HFFc6 (cell line): Measurements from ENCODE around the gene UNK. TPM values are rescaled to one million over a fixed set of nuclear protein-coding genes. Genes with fewer than 3 reads are reported as not detected.

ENCODE experiments used
- DNase-seq: peaks from one replicate; pipeline ENCODE4 v3.0.0-alpha.2; 2018
- H3K27ac Mint-ChIP-seq: 2 replicates; pipeline ENCODE4 v1.8.0; 2020; ENCODE audit warnings: mild to moderate bottlenecking, mixed read lengths
- H3K27me3 Mint-ChIP-seq: 2 replicates; pipeline ENCODE4 v1.8.0; 2021; ENCODE audit warnings: mild to moderate bottlenecking, moderate library complexity, mixed read lengths; ENCODE audit not compliant: insufficient read depth
- H3K36me3 Mint-ChIP-seq: 2 replicates; pipeline ENCODE4 v1.8.0; 2021; ENCODE audit warnings: low read depth, mixed read lengths
- H3K4me1 Mint-ChIP-seq: 2 replicates; pipeline ENCODE4 v1.8.0; 2020; ENCODE audit warnings: low read depth, mixed read lengths
- H3K4me3 Mint-ChIP-seq: 2 replicates; pipeline ENCODE4 v1.8.0; 2020; ENCODE audit warnings: mild to moderate bottlenecking, moderate library complexity, mixed read lengths
- H3K9me3 Mint-ChIP-seq: 2 replicates; pipeline ENCODE4 v1.8.0; 2020; ENCODE audit warnings: mild to moderate bottlenecking, mixed read lengths
- total RNA-seq, 6 experiments: library from RNA; stranded (reverse); fragmentation: NEBNext Ultra II Directional; extraction: Animal tissue kit (Norgen Biotek cat#: 25700); gene quantifications; 2 replicates in 1 of 6; 3 replicates in 5 of 6; pipeline ENCODE4 v1.2.3, GENCODE V29; 2021
- TF ChIP-seq, protein P1 (sequence below): fragments of 200-600 bp; sonication (generic); IDR thresholded peaks from 2 replicates; pipeline ENCODE4 v1.5.0; 2021; ENCODE audit warnings: antibody characterized with exemption, mild to moderate bottlenecking

The UNK gene
- total RNA-seq, 6 experiments from 2014 or later, result 12.7 to 18.6 (median 16.2) TPM

DNA sequence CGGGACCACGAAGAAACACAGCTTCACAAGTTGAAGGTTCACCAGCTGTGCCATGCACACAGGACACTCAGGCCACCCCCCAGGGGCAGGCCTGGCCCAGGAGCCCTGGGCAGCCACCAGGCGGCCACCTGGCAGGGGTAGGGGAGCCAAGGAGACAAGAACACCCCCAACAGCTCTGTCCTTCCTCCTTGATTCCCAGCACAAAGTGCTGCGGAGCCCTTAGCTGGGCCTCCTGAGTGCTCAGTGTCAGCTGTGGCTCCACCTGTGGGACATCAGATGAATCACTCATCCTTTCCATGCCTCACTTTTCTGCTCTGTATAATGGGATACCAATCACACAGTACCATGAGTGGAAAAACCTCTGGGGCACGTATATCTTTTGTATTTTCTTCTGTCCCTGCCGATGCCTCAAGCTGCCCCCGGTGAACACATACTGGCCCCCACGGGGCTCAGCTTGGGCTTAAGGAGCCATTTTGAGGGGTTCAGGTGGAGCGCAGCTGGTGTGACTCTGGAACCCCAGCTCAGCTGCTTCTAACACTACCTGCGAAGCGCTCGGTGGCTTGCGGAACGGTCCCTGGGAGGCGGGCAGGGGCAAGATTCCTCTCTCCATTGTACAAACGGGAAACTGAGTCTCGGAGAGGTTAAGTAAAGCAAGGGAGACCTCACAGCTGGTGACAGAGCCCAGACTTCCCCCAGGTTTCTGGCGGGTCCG, 31.6 kb upstream of the UNK start:
- TF ChIP-seq, protein P1, sequence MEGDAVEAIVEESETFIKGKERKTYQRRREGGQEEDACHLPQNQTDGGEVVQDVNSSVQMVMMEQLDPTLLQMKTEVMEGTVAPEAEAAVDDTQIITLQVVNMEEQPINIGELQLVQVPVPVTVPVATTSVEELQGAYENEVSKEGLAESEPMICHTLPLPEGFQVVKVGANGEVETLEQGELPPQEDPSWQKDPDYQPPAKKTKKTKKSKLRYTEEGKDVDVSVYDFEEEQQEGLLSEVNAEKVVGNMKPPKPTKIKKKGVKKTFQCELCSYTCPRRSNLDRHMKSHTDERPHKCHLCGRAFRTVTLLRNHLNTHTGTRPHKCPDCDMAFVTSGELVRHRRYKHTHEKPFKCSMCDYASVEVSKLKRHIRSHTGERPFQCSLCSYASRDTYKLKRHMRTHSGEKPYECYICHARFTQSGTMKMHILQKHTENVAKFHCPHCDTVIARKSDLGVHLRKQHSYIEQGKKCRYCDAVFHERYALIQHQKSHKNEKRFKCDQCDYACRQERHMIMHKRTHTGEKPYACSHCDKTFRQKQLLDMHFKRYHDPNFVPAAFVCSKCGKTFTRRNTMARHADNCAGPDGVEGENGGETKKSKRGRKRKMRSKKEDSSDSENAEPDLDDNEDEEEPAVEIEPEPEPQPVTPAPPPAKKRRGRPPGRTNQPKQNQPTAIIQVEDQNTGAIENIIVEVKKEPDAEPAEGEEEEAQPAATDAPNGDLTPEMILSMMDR, result no peak
- Mint-ChIP-seq H3K4me3 (peak overlapping the region; percentile 53; the same call in 1 of the 2 replicates), H3K27ac (no peak overlapping the region), H3K9me3 (no peaks in the 10 kb centered on the region), H3K4me1 (peaks cover 14% of the 10 kb centered on the region), H3K27me3 (peaks cover 1% of the 10 kb centered on the region), H3K36me3 (no peaks in the 10 kb centered on the region)
- no peak for DNase-seq

DNA sequence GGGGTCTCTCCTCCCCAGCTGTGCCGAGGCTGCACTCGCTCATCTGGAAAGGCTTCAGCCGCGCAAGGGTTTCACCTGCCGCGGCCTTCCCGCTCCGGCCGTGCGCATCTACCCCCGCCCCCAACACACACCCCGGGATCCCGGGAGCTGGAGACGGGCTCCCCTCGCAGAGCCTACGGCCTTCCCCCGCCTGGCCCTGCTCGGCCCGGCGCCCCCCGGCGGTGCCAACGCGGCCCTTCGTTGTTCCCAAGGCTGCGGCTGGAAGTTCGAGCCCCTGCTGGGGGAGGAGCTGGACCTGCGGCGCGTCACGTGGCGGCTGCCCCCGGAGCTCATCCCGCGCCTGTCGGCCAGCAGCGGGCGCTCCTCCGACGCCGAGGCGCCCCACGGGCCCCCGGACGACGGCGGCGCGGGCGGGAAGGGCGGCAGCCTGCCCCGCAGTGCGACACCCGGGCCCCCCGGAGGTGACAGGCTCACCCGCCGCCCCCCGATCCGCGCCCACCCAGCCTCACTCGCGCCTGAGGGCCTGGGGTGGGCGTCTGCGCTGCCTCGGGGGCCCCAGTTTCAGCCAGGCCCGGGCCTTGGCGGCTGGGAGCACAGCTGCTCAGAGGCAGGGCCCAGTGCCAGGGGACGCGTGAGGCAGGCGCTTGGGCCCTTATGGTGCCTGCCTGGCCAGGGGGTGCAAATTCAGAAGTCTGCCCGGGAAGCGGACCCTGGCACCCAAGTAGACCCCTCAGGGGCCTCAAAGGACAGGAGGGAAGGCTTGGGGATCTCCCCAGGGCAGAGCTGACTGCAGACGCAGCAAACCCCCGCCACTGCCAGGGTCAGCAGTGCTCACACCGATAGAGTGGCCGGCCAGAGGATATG, 30.9 kb upstream of the UNK start:
- Mint-ChIP-seq H3K4me3 (peak overlapping the region; percentile 53; the same call in 1 of the 2 replicates), H3K27ac (no peak overlapping the region)

DNA sequence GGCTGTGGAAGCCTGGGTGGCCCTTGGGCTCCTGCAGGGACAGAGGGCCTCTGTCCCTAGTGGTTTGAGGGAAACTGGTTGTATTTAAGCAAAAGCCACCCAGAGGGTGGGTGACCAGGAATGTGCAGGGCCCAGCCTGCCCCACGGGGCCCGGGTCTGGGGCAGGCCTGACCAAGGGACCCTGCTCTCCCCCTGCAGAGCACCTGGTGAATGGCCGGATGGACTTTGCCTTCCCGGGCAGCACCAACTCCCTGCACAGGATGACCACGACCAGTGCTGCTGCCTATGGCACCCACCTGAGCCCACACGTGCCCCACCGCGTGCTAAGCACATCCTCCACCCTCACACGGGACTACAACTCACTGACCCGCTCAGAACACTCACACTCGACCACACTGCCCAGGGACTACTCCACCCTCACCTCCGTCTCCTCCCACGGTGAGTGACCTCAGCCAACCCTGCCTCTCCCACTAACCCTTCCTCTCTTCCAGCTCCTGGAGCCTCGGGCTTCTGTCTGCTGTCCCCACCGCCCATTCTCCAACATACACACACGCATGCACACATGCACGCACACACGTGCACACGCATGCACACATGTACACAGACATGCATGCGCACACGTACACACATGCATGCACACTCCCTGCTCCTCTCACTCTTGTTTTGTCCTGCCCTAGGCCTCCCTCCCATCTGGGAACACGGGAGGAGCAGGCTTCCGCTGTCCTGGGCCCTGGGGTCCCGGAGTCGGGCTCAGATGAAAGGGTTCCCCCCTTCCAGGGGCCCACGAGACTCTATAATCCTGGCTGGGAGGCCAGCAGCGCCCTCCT, 30.0 kb upstream of the UNK start:
- peak overlapping the region; percentile 30 for H3K27ac Mint-ChIP-seq
- no peaks in the 10 kb centered on the region for H3K36me3 Mint-ChIP-seq
- H3K27me3 Mint-ChIP-seq, result peaks cover under 1% of the 10 kb centered on the region
- TF ChIP-seq, protein P1, result no peak
- no peak for DNase-seq
- no peaks in the 10 kb centered on the region for H3K9me3 Mint-ChIP-seq
- peaks cover 13% of the 10 kb centered on the region for H3K4me1 Mint-ChIP-seq
- peak overlapping the region; percentile 33; the same call in 1 of the 2 replicates for H3K4me3 Mint-ChIP-seq

More for the DNA sequence above, 30.9 kb upstream of the UNK start:
- DNase-seq, result peak; percentile 44
- Mint-ChIP-seq H3K36me3 (no peaks in the 10 kb centered on the region), H3K9me3 (no peaks in the 10 kb centered on the region), H3K27me3 (peaks cover 1% of the 10 kb centered on the region), H3K4me1 (peaks cover 14% of the 10 kb centered on the region)
- TF ChIP-seq, protein P1, result peak; percentile 85

DNA sequence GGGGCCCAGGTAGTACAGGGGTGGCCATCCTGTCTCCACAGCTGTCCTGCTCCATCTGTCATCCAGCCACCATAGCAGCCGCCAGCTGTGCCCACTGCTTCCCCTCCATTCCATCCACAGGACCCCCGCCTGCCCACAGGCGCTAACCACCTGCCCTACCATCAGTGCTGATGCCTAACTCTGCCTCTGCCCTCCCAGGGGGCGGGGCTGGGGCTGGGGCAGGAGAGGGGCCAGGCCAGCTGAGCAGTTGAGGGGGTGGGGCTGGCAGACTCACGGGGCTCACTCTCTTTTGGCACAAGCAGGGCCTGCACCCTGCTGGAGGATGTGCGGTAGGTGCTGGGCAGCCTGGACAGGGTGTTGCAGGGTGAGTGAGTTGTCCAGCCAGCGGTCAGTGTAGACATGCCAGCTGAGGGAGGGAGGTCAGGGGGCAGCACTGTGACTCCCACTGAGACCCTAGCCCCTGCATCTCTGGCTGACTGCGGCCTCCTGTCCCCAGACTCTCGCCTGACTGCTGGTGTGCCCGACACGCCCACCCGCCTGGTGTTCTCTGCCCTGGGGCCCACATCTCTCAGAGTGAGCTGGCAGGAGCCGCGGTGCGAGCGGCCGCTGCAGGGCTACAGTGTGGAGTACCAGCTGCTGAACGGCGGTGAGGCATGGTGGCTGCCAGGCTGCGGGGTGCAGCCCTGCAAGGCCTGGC, 29.3 kb upstream of the UNK start:
- Mint-ChIP-seq H3K4me3 (no peak overlapping the region), H3K4me1 (peaks cover 6% of the 10 kb centered on the region), H3K27me3 (no peaks in the 10 kb centered on the region; the same call in 1 of the 2 replicates), H3K36me3 (no peaks in the 10 kb centered on the region), H3K9me3 (no peaks in the 10 kb centered on the region), H3K27ac (no peak overlapping the region)
- no peak for DNase-seq
- TF ChIP-seq, protein P1, result no peak; the same call in 1 of the 2 replicates

DNA sequence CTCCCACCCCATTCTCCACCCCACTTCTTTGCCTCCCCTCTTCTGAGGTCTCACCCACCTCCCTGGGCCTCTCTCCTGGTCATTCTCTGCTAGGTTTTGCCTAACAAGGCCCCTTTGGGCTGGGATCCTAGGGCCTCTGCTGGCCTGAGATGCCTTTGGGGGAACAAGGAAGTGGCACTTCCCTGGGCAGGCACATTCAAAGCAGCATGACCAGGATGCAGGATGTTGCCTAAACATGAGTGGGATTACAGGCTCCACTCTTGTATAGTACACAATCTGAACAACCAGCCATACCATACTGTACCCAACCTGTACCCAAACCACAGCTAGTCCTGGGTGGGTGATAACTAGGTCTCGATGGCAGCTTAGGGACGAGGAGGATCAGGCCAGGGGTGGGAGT, 28.6 kb upstream of the UNK start:
- TF ChIP-seq, protein P1, result no peak
- Mint-ChIP-seq H3K36me3 (no peaks in the 10 kb centered on the region), H3K4me1 (peaks cover 6% of the 10 kb centered on the region), H3K27ac (no peak overlapping the region), H3K27me3 (no peaks in the 10 kb centered on the region; the same call in 1 of the 2 replicates), H3K4me3 (no peak overlapping the region), H3K9me3 (no peaks in the 10 kb centered on the region)
- DNase-seq, result no peak
